AG04449 (cell line): ENCODE data around the gene RNF112.
"Not testable (repeated sequence)": the region's sequence is repeated elsewhere in the genome, so short reads cannot be mapped to it uniquely, and the experiment has no call there.

Experiments
- CTCF ChIA-PET: fragments of 350-600 bp; formaldehyde crosslinking; extraction: SDS; loops from one replicate; lab custom pipeline; 2021; ENCODE audit warnings: antibody characterized with exemption; lab: Yijun Ruan, JAX
- POLR2A ChIA-PET: fragments of 400-600, 350-600 bp; formaldehyde crosslinking; extraction: SDS; loops from one replicate; lab custom pipeline; 2020; ENCODE audit warnings: antibody characterized with exemption, inconsistent platforms; lab: Yijun Ruan, JAX
- DNase-seq: peaks from one replicate; pipeline ENCODE4 v3.0.0-alpha.2; 2010; ENCODE audit warnings: low read depth, low spot score
- H3K4me3 ChIP-seq: 2 replicates; pipeline ENCODE4 v1.5.1; 2011; ENCODE audit warnings: low read depth, mild to moderate bottlenecking, control low read depth, low read length
- TF ChIP-seq, protein P1 (sequence below): IDR thresholded peaks from one replicate; pipeline ENCODE4 v1.5.1; 2011; ENCODE audit warnings: mild to moderate bottlenecking, moderate library complexity, low read length, control low read depth, inconsistent platforms; ENCODE audit not compliant: insufficient read depth; ENCODE audit errors: missing control alignments

RNF112 gene

GRCh38 chr17:19443148-19443547, 32.1 kb downstream of the RNF112 start:
- DNase-seq, result no peak
- H3K4me3 ChIP-seq, result no peak overlapping the region
- POLR2A ChIA-PET, result no interaction called here
- CTCF ChIA-PET, result interaction anchor here (1.4 to 1.8 kb wide), 2 partner anchors 65 to 80 kb away, joined by 6 to 13 read pairs; partner anchors contain the start of genes B9D1 and MAPK7
- TF ChIP-seq, protein P1, sequence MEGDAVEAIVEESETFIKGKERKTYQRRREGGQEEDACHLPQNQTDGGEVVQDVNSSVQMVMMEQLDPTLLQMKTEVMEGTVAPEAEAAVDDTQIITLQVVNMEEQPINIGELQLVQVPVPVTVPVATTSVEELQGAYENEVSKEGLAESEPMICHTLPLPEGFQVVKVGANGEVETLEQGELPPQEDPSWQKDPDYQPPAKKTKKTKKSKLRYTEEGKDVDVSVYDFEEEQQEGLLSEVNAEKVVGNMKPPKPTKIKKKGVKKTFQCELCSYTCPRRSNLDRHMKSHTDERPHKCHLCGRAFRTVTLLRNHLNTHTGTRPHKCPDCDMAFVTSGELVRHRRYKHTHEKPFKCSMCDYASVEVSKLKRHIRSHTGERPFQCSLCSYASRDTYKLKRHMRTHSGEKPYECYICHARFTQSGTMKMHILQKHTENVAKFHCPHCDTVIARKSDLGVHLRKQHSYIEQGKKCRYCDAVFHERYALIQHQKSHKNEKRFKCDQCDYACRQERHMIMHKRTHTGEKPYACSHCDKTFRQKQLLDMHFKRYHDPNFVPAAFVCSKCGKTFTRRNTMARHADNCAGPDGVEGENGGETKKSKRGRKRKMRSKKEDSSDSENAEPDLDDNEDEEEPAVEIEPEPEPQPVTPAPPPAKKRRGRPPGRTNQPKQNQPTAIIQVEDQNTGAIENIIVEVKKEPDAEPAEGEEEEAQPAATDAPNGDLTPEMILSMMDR, result no peak

GRCh38 chr17:19445105-19445504, 34.1 kb downstream of the RNF112 start:
- CTCF ChIA-PET, result interaction anchor here (0.7 to 6.0 kb wide), 6 partner anchors 9 to 85 kb away, joined by 3 to 293 read pairs (median 13); partner anchors contain the start of genes B9D1 and MAPK7
- no peak overlapping the region for H3K4me3 ChIP-seq
- TF ChIP-seq, protein P1, result no peak
- POLR2A ChIA-PET, result no interaction called here
- no peak for DNase-seq

GRCh38 chr17:19446577-19446976, 35.5 kb downstream of the RNF112 start:
- not testable (repeated sequence) for H3K4me3 ChIP-seq, DNase-seq
- ChIA-PET POLR2A (interaction anchor here (1.2 to 2.8 kb wide), 3 partner anchors 62 to 106 kb away, joined by 3 to 16 read pairs (median 5); partner anchors contain the start of gene MAPK7), CTCF (interaction anchor here (0.6 to 6.0 kb wide), 35 partner anchors 10 to 320 kb away, joined by 3 to 293 read pairs (median 5); partner anchors contain the start of genes B9D1, MAPK7, MFAP4 and RNF112)

- ChIA-PET POLR2A (interaction anchor here (1.2 to 2.8 kb wide), 3 partner anchors 63 to 107 kb away, joined by 3 to 16 read pairs (median 5); partner anchors contain the start of gene MAPK7), CTCF (interaction anchor here (0.6 to 6.0 kb wide), 41 partner anchors 10 to 319 kb away, joined by 3 to 293 read pairs (median 4); partner anchors contain the start of genes B9D1, MAPK7, MFAP4 and RNF112)
- DNase-seq, result peak; percentile 19
- H3K4me3 ChIP-seq, result no peak overlapping the region
- TF ChIP-seq, protein P1, result peak; percentile 67
These were observed 36.1 kb downstream of the RNF112 start for GRCh38 chr17:19447085-19447583.

DNA sequence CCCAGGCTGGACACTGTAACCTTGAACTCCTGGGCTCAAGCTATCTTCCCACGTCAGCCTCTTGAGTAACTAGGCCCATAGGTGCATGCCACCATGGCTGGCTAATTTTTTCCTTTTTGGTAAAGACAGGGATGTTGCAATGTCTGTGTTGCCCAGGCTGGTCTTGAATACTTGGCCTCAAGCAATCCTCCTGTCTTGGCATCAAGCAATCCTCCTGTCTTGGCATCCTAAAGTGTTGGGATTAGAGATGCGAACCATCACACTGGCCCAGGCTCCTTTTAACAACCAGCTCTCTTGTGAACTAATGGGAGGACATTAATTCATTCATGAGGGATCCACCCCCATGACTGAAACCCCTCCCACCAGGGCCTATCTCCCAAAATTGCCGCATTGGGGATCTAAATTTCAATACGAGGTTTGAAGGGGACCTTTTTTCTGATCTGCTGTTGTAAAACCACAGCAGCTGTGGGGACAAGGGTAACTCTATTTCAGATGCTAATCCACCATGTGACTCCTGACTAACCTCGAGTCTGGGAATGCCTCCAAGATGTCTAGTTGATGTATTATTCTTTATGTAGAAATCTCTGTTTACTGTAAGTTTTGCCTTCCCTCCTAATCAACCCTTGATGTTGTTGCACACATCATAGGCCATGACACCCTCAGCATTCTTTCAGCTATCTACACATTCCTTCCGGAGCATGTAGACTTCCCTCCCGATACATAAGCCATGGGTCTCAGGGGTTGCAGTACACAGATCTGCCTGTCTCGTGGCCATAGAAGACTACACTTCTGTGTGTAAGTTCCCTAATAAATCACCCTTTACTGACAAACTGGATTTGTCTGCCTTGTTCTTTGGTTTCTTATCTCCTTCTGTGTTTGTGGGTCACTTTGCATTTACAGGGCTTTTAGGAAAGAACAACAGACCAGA, 37.6 kb downstream of the RNF112 start:
- DNase-seq, result peak; percentile 93
- ChIA-PET CTCF (interaction anchor here (1.0 to 6.0 kb wide), 23 partner anchors 9 to 318 kb away, joined by 3 to 293 read pairs (median 10); partner anchors contain the start of genes B9D1, MAPK7, MFAP4 and RNF112), POLR2A (interaction anchor here (1.8 to 2.8 kb wide), 3 partner anchors 64 to 86 kb away, joined by 5 to 16 read pairs (median 9); partner anchors contain the start of genes B9D1 and MAPK7)
- TF ChIP-seq, protein P1, result no peak
- no peak overlapping the region for H3K4me3 ChIP-seq

GRCh38 chr17:19449656-19450055, 38.6 kb downstream of the RNF112 start:
- ChIA-PET CTCF (interaction anchor here (1.0 to 6.0 kb wide), 3 partner anchors 17 to 90 kb away, joined by 5 to 293 read pairs (median 16); partner anchors contain the start of genes B9D1 and MFAP4), POLR2A (interaction anchor here (0.7 kb wide), 1 partner anchor 10 kb away, joined by 3 read pairs; no protein-coding TSS in a partner anchor)
- DNase-seq, result no peak
- TF ChIP-seq, protein P1, result no peak
- H3K4me3 ChIP-seq, result no peak overlapping the region
